HG03108 (cell line): ENCODE data around the gene HIC1.

Experiments used
- ATAC-seq: cut with Tn5 transposase; IDR thresholded peaks from one replicate; pipeline ENCODE4 v1.9.1; 2021; ENCODE audit warnings: moderate library complexity; ENCODE audit not compliant: unreplicated experiment

HIC1 gene

GRCh38 chr17:2075336-2076086 is 20.6 kb downstream of the HIC1 start:
- ATAC-seq, result no peak

- ATAC-seq, result no peak
Observed at GRCh38 chr17:2076087-2076984, 21.4 kb downstream of the HIC1 start.

- no peak for ATAC-seq
Observed at GRCh38 chr17:2077040-2077439, 22.1 kb downstream of the HIC1 start.

- no peak for ATAC-seq
Observed at GRCh38 chr17:2081564-2081963, 26.7 kb downstream of the HIC1 start.

- ATAC-seq, result no peak
Observed at GRCh38 chr17:2082003-2082781, 27.3 kb downstream of the HIC1 start.

- ATAC-seq, result no peak
Observed at GRCh38 chr17:2083613-2084035, 28.7 kb downstream of the HIC1 start.

- no peak for ATAC-seq
Observed at GRCh38 chr17:2084036-2084765, 29.3 kb downstream of the HIC1 start.

- ATAC-seq, result no peak
Observed at GRCh38 chr17:2084766-2085647, 30.1 kb downstream of the HIC1 start.

GRCh38 chr17:2085648-2085949 is 30.7 kb downstream of the HIC1 start:
- no peak for ATAC-seq

- ATAC-seq, result no peak
Observed at GRCh38 chr17:2086306-2086705, 31.4 kb downstream of the HIC1 start.

GRCh38 chr17:2087597-2088211 is 32.8 kb downstream of the HIC1 start:
- peak; percentile 42 for ATAC-seq

- ATAC-seq, result peak; percentile 12
Observed at GRCh38 chr17:2089021-2089422, 34.1 kb downstream of the HIC1 start.

- ATAC-seq, result no peak
Observed at GRCh38 chr17:2090210-2090641, 35.3 kb downstream of the HIC1 start.

- ATAC-seq, result no peak
Observed at GRCh38 chr17:2090804-2091534, 36.1 kb downstream of the HIC1 start.

GRCh38 chr17:2092253-2092652 is 37.4 kb downstream of the HIC1 start:
- ATAC-seq, result no peak

GRCh38 chr17:2093349-2093748 is 38.4 kb downstream of the HIC1 start:
- ATAC-seq, result no peak

GRCh38 chr17:2094891-2095535 is 40.1 kb downstream of the HIC1 start:
- no peak for ATAC-seq

GRCh38 chr17:2095536-2095910 is 40.6 kb downstream of the HIC1 start:
- no peak for ATAC-seq
